Stimulated activated effector memory CD8-positive, alpha-beta T cell treated with anti-CD3 and anti-CD28 coated beads, Interleukin-12 subunit alpha, Interleukin-12 subunit beta, amount 100 ng/mL, for 72 hours (primary cell): ENCODE measurements around the gene CTNNA3.

ENCODE experiments used
- ATAC-seq: fragments of 150-1000 bp; cut with Tn5 transposase; 2 replicates; pipeline ENCODE4 v1.10.0; 2021
- DNase-seq, 2 donors: peaks; one replicate each; pipeline ENCODE4 v3.0.0; 2021 to 2022; ENCODE audit warnings: low spot score in 2 of 2
- H3K27ac Mint-ChIP-seq: one replicate; pipeline ENCODE4 v1.8.0; 2022; ENCODE audit warnings: mild to moderate bottlenecking, mixed read lengths
- H3K36me3 Mint-ChIP-seq: one replicate; pipeline ENCODE4 v1.8.0; 2022; ENCODE audit warnings: mild to moderate bottlenecking, mixed read lengths
- H3K4me1 Mint-ChIP-seq: one replicate; pipeline ENCODE4 v1.8.0; 2022; ENCODE audit warnings: mixed read lengths
- H3K4me3 Mint-ChIP-seq: one replicate; pipeline ENCODE4 v1.8.0; 2022; ENCODE audit warnings: mild to moderate bottlenecking, mixed read lengths
- H3K9me3 Mint-ChIP-seq: one replicate; pipeline ENCODE4 v1.8.0; 2022; ENCODE audit warnings: mixed read lengths

CTNNA3 gene

GRCh38 chr10:66822801-66823200, 873.2 kb downstream of the CTNNA3 start:
- Mint-ChIP-seq H3K9me3 (peaks cover 7% of the 10 kb centered on the region), H3K4me1 (no peaks in the 10 kb centered on the region), H3K4me3 (no peak overlapping the region), H3K27ac (no peak overlapping the region), H3K36me3 (no peaks in the 10 kb centered on the region)
- no peak for DNase-seq
- no peak for ATAC-seq

GRCh38 chr10:66819691-66820090, 876.3 kb downstream of the CTNNA3 start:
- H3K9me3 Mint-ChIP-seq: peaks cover 6% of the 10 kb centered on the region
- H3K27ac Mint-ChIP-seq: no peak overlapping the region
- no peak overlapping the region for H3K4me3 Mint-ChIP-seq
- DNase-seq (no peak), ATAC-seq (no peak)
- no peaks in the 10 kb centered on the region for H3K4me1 Mint-ChIP-seq
- H3K36me3 Mint-ChIP-seq: no peaks in the 10 kb centered on the region

- H3K27ac Mint-ChIP-seq: no peak overlapping the region
- peaks cover 15% of the 10 kb centered on the region for H3K9me3 Mint-ChIP-seq
- no peaks in the 10 kb centered on the region for H3K36me3 Mint-ChIP-seq
- ATAC-seq: no peak
- DNase-seq: no peak
- H3K4me1 Mint-ChIP-seq: no peaks in the 10 kb centered on the region
- H3K4me3 Mint-ChIP-seq: no peak overlapping the region
Observed at GRCh38 chr10:66813122-66813521, 882.9 kb downstream of the CTNNA3 start.

- Mint-ChIP-seq H3K9me3 (peaks cover 10% of the 10 kb centered on the region), H3K4me3 (no peak overlapping the region), H3K4me1 (no peaks in the 10 kb centered on the region), H3K36me3 (no peaks in the 10 kb centered on the region), H3K27ac (no peak overlapping the region)
- ATAC-seq (no peak), DNase-seq (no peak)
Observed at GRCh38 chr10:66811211-66811610, 884.8 kb downstream of the CTNNA3 start.

GRCh38 chr10:66809402-66809801, 886.6 kb downstream of the CTNNA3 start:
- H3K9me3 Mint-ChIP-seq: peaks cover 12% of the 10 kb centered on the region
- no peak overlapping the region for H3K4me3 Mint-ChIP-seq
- H3K27ac Mint-ChIP-seq: no peak overlapping the region
- ATAC-seq: no peak
- H3K4me1 Mint-ChIP-seq: no peaks in the 10 kb centered on the region
- no peak for DNase-seq
- no peaks in the 10 kb centered on the region for H3K36me3 Mint-ChIP-seq

GRCh38 chr10:66805612-66806011, 890.4 kb downstream of the CTNNA3 start:
- Mint-ChIP-seq H3K36me3 (no peaks in the 10 kb centered on the region), H3K27ac (no peak overlapping the region), H3K4me1 (no peaks in the 10 kb centered on the region), H3K4me3 (no peak overlapping the region), H3K9me3 (peaks cover 10% of the 10 kb centered on the region)
- DNase-seq (no peak), ATAC-seq (no peak)

- H3K4me1 Mint-ChIP-seq: no peaks in the 10 kb centered on the region
- no peak for ATAC-seq
- no peak overlapping the region for H3K27ac Mint-ChIP-seq
- no peak for DNase-seq
- H3K9me3 Mint-ChIP-seq: peaks cover 7% of the 10 kb centered on the region
- no peak overlapping the region for H3K4me3 Mint-ChIP-seq
- H3K36me3 Mint-ChIP-seq: no peaks in the 10 kb centered on the region
Observed at GRCh38 chr10:66804962-66805361, 891.0 kb downstream of the CTNNA3 start.

- no peaks in the 10 kb centered on the region for H3K36me3 Mint-ChIP-seq
- peaks cover 12% of the 10 kb centered on the region for H3K9me3 Mint-ChIP-seq
- no peak overlapping the region for H3K27ac Mint-ChIP-seq
- H3K4me3 Mint-ChIP-seq: no peak overlapping the region
- ATAC-seq: no peak
- DNase-seq: no peak
- H3K4me1 Mint-ChIP-seq: no peaks in the 10 kb centered on the region
Observed at GRCh38 chr10:66803174-66803573, 892.8 kb downstream of the CTNNA3 start.

GRCh38 chr10:66799474-66799873, 896.5 kb downstream of the CTNNA3 start:
- no peaks in the 10 kb centered on the region for H3K4me1 Mint-ChIP-seq
- DNase-seq: no peak
- no peaks in the 10 kb centered on the region for H3K36me3 Mint-ChIP-seq
- peaks cover 14% of the 10 kb centered on the region for H3K9me3 Mint-ChIP-seq
- H3K27ac Mint-ChIP-seq: no peak overlapping the region
- no peak for ATAC-seq
- no peak overlapping the region for H3K4me3 Mint-ChIP-seq

- Mint-ChIP-seq H3K4me1 (no peaks in the 10 kb centered on the region), H3K9me3 (peaks cover 18% of the 10 kb centered on the region), H3K27ac (no peak overlapping the region), H3K4me3 (no peak overlapping the region), H3K36me3 (no peaks in the 10 kb centered on the region)
- no peak for DNase-seq
- ATAC-seq: no peak
Observed at GRCh38 chr10:66795866-66796265, 900.1 kb downstream of the CTNNA3 start.

GRCh38 chr10:66792441-66792840, 903.6 kb downstream of the CTNNA3 start:
- no peak overlapping the region for H3K4me3 Mint-ChIP-seq
- H3K36me3 Mint-ChIP-seq: no peaks in the 10 kb centered on the region
- peaks cover 13% of the 10 kb centered on the region for H3K9me3 Mint-ChIP-seq
- H3K27ac Mint-ChIP-seq: no peak overlapping the region
- H3K4me1 Mint-ChIP-seq: no peaks in the 10 kb centered on the region
- ATAC-seq (no peak), DNase-seq (no peak)

GRCh38 chr10:66788178-66788987, 907.6 kb downstream of the CTNNA3 start:
- H3K9me3 Mint-ChIP-seq: peaks cover 8% of the 10 kb centered on the region
- H3K27ac Mint-ChIP-seq: no peak overlapping the region
- no peak for DNase-seq
- H3K36me3 Mint-ChIP-seq: no peaks in the 10 kb centered on the region
- H3K4me1 Mint-ChIP-seq: no peaks in the 10 kb centered on the region
- no peak for ATAC-seq
- H3K4me3 Mint-ChIP-seq: no peak overlapping the region

GRCh38 chr10:66786709-66787108, 909.3 kb downstream of the CTNNA3 start:
- no peak overlapping the region for H3K27ac Mint-ChIP-seq
- H3K9me3 Mint-ChIP-seq: peaks cover 8% of the 10 kb centered on the region
- no peak for DNase-seq
- ATAC-seq: no peak
- H3K4me3 Mint-ChIP-seq: no peak overlapping the region
- H3K36me3 Mint-ChIP-seq: no peaks in the 10 kb centered on the region
- no peaks in the 10 kb centered on the region for H3K4me1 Mint-ChIP-seq

GRCh38 chr10:66784770-66785169, 911.2 kb downstream of the CTNNA3 start:
- H3K4me1 Mint-ChIP-seq: no peaks in the 10 kb centered on the region

GRCh38 chr10:66783316-66783715, 912.7 kb downstream of the CTNNA3 start:
- H3K4me3 Mint-ChIP-seq: no peak overlapping the region
- no peak overlapping the region for H3K27ac Mint-ChIP-seq
- peaks cover 2% of the 10 kb centered on the region for H3K9me3 Mint-ChIP-seq
- DNase-seq (no peak), ATAC-seq (no peak)
- H3K4me1 Mint-ChIP-seq: no peaks in the 10 kb centered on the region
- H3K36me3 Mint-ChIP-seq: no peaks in the 10 kb centered on the region

More at GRCh38 chr10:66784770-66785169, 911.2 kb downstream of the CTNNA3 start:
- no peak for DNase-seq
- Mint-ChIP-seq H3K27ac (no peak overlapping the region), H3K9me3 (no peaks in the 10 kb centered on the region), H3K4me3 (no peak overlapping the region), H3K36me3 (no peaks in the 10 kb centered on the region)
- ATAC-seq: no peak

GRCh38 chr10:66782776-66783175, 913.2 kb downstream of the CTNNA3 start:
- ATAC-seq: no peak
- H3K36me3 Mint-ChIP-seq: no peaks in the 10 kb centered on the region
- no peak overlapping the region for H3K4me3 Mint-ChIP-seq
- DNase-seq: no peak
- H3K9me3 Mint-ChIP-seq: peaks cover 2% of the 10 kb centered on the region
- no peak overlapping the region for H3K27ac Mint-ChIP-seq
- no peaks in the 10 kb centered on the region for H3K4me1 Mint-ChIP-seq
